Measurements from ENCODE around the gene ABCA8.

The ABCA8 gene

GRCh38 chr17:68853036-68853435 lies 102.2 kb downstream of the ABCA8 start:
- Mint-ChIP-seq H3K4me3 (no peak overlapping the region), H3K9me3 (no peaks in the 10 kb centered on the region), H3K27ac (ENCODE audit: low read depth) (no peak overlapping the region), H3K27me3 (peaks cover 53% of the 10 kb centered on the region), H3K36me3 (ENCODE audit: insufficient read depth) (no peaks in the 10 kb centered on the region), H3K4me1 (no peaks in the 10 kb centered on the region)
- ATAC-seq (replicated peaks; ENCODE audit: extremely low read depth, poor library complexity, severe bottlenecking) (no peak), DNase-seq (ENCODE audit: low spot score in 2 of 2) (no peak)

- no peak for ATAC-seq (replicated peaks; ENCODE audit: extremely low read depth, poor library complexity, severe bottlenecking)
- H3K27me3 Mint-ChIP-seq = peaks cover 42% of the 10 kb centered on the region
- no peaks in the 10 kb centered on the region for H3K9me3 Mint-ChIP-seq
- H3K27ac Mint-ChIP-seq (ENCODE audit: low read depth) = no peak overlapping the region
- no peaks in the 10 kb centered on the region for H3K4me1 Mint-ChIP-seq
- no peak overlapping the region for H3K4me3 Mint-ChIP-seq
- DNase-seq (ENCODE audit: low spot score in 2 of 2) = no peak
- no peaks in the 10 kb centered on the region for H3K36me3 Mint-ChIP-seq (ENCODE audit: insufficient read depth)
These were observed 103.3 kb downstream of the ABCA8 start for GRCh38 chr17:68851890-68852289.

- H3K4me3 Mint-ChIP-seq = no peak overlapping the region
- DNase-seq (ENCODE audit: low spot score in 2 of 2) = no peak
- H3K9me3 Mint-ChIP-seq = no peaks in the 10 kb centered on the region
- H3K4me1 Mint-ChIP-seq = no peaks in the 10 kb centered on the region
- no peak overlapping the region for H3K27ac Mint-ChIP-seq (ENCODE audit: low read depth)
- ATAC-seq (replicated peaks; ENCODE audit: extremely low read depth, poor library complexity, severe bottlenecking) = no peak
- H3K36me3 Mint-ChIP-seq (ENCODE audit: insufficient read depth) = peaks cover 2% of the 10 kb centered on the region
- H3K27me3 Mint-ChIP-seq = peaks cover 33% of the 10 kb centered on the region
These were observed 104.3 kb downstream of the ABCA8 start for GRCh38 chr17:68850749-68851510.

- Mint-ChIP-seq H3K9me3 (no peaks in the 10 kb centered on the region), H3K4me3 (no peak overlapping the region), H3K27me3 (peaks cover 30% of the 10 kb centered on the region), H3K4me1 (no peaks in the 10 kb centered on the region), H3K27ac (ENCODE audit: low read depth) (no peak overlapping the region), H3K36me3 (ENCODE audit: insufficient read depth) (peaks cover 2% of the 10 kb centered on the region)
- DNase-seq (ENCODE audit: low spot score in 2 of 2) (no peak), ATAC-seq (replicated peaks; ENCODE audit: extremely low read depth, poor library complexity, severe bottlenecking) (no peak)
These were observed 105.2 kb downstream of the ABCA8 start for GRCh38 chr17:68849673-68850610.

GRCh38 chr17:68847711-68848110 lies 107.5 kb downstream of the ABCA8 start:
- Mint-ChIP-seq H3K4me1 (no peaks in the 10 kb centered on the region), H3K27me3 (peaks cover 29% of the 10 kb centered on the region), H3K9me3 (no peaks in the 10 kb centered on the region), H3K4me3 (no peak overlapping the region), H3K27ac (ENCODE audit: low read depth) (no peak overlapping the region), H3K36me3 (ENCODE audit: insufficient read depth) (peaks cover 2% of the 10 kb centered on the region)
- ATAC-seq (replicated peaks; ENCODE audit: extremely low read depth, poor library complexity, severe bottlenecking) (no peak), DNase-seq (ENCODE audit: low spot score in 2 of 2) (no peak)

GRCh38 chr17:68843522-68843921 lies 111.7 kb downstream of the ABCA8 start:
- DNase-seq (ENCODE audit: low spot score in 2 of 2) (no peak), ATAC-seq (replicated peaks; ENCODE audit: extremely low read depth, poor library complexity, severe bottlenecking) (no peak)
- Mint-ChIP-seq H3K4me3 (no peak overlapping the region), H3K27ac (ENCODE audit: low read depth) (no peak overlapping the region), H3K36me3 (ENCODE audit: insufficient read depth) (peaks cover 2% of the 10 kb centered on the region), H3K4me1 (no peaks in the 10 kb centered on the region), H3K9me3 (no peaks in the 10 kb centered on the region), H3K27me3 (peaks cover 51% of the 10 kb centered on the region)

- H3K27me3 Mint-ChIP-seq = peaks cover 80% of the 10 kb centered on the region
- no peak for ATAC-seq (replicated peaks; ENCODE audit: extremely low read depth, poor library complexity, severe bottlenecking)
- DNase-seq (ENCODE audit: low spot score in 2 of 2) = no peak
These were observed 115.1 kb downstream of the ABCA8 start for GRCh38 chr17:68840073-68840472.

GRCh38 chr17:68835071-68835470 lies 120.1 kb downstream of the ABCA8 start:
- Mint-ChIP-seq H3K27me3 (peaks cover 81% of the 10 kb centered on the region), H3K27ac (ENCODE audit: low read depth) (no peak overlapping the region), H3K9me3 (peaks cover 4% of the 10 kb centered on the region), H3K4me3 (no peak overlapping the region), H3K4me1 (no peaks in the 10 kb centered on the region), H3K36me3 (ENCODE audit: insufficient read depth) (no peaks in the 10 kb centered on the region)
- DNase-seq (ENCODE audit: low spot score in 2 of 2) = no peak
- no peak for ATAC-seq (replicated peaks; ENCODE audit: extremely low read depth, poor library complexity, severe bottlenecking)

More at GRCh38 chr17:68840073-68840472, 115.1 kb downstream of the ABCA8 start:
- Mint-ChIP-seq H3K9me3 (no peaks in the 10 kb centered on the region), H3K27ac (ENCODE audit: low read depth) (no peak overlapping the region), H3K36me3 (ENCODE audit: insufficient read depth) (no peaks in the 10 kb centered on the region), H3K4me1 (no peaks in the 10 kb centered on the region), H3K4me3 (no peak overlapping the region)

GRCh38 chr17:68834328-68834836 lies 120.8 kb downstream of the ABCA8 start:
- Mint-ChIP-seq H3K27me3 (peaks cover 75% of the 10 kb centered on the region), H3K4me3 (no peak overlapping the region), H3K27ac (ENCODE audit: low read depth) (no peak overlapping the region), H3K4me1 (no peaks in the 10 kb centered on the region), H3K9me3 (peaks cover 4% of the 10 kb centered on the region), H3K36me3 (ENCODE audit: insufficient read depth) (no peaks in the 10 kb centered on the region)
- no peak for ATAC-seq (replicated peaks; ENCODE audit: extremely low read depth, poor library complexity, severe bottlenecking)
- no peak for DNase-seq (ENCODE audit: low spot score in 2 of 2)

GRCh38 chr17:68832109-68832802 lies 122.9 kb downstream of the ABCA8 start:
- Mint-ChIP-seq H3K4me1 (no peaks in the 10 kb centered on the region), H3K27ac (ENCODE audit: low read depth) (no peak overlapping the region), H3K27me3 (peaks cover 65% of the 10 kb centered on the region), H3K36me3 (ENCODE audit: insufficient read depth) (no peaks in the 10 kb centered on the region), H3K4me3 (no peak overlapping the region), H3K9me3 (peaks cover 4% of the 10 kb centered on the region)
- no peak for ATAC-seq (replicated peaks; ENCODE audit: extremely low read depth, poor library complexity, severe bottlenecking)
- no peak for DNase-seq (ENCODE audit: low spot score in 2 of 2)

GRCh38 chr17:68831170-68831569 lies 124.0 kb downstream of the ABCA8 start:
- DNase-seq (ENCODE audit: low spot score in 2 of 2) = no peak
- H3K9me3 Mint-ChIP-seq = peaks cover 4% of the 10 kb centered on the region
- no peak overlapping the region for H3K4me3 Mint-ChIP-seq
- H3K27ac Mint-ChIP-seq (ENCODE audit: low read depth) = no peak overlapping the region
- no peaks in the 10 kb centered on the region for H3K4me1 Mint-ChIP-seq
- no peak for ATAC-seq (replicated peaks; ENCODE audit: extremely low read depth, poor library complexity, severe bottlenecking)
- H3K27me3 Mint-ChIP-seq = peaks cover 54% of the 10 kb centered on the region
- H3K36me3 Mint-ChIP-seq (ENCODE audit: insufficient read depth) = peaks cover 2% of the 10 kb centered on the region

- ATAC-seq (replicated peaks; ENCODE audit: extremely low read depth, poor library complexity, severe bottlenecking) (no peak), DNase-seq (ENCODE audit: low spot score in 2 of 2) (no peak)
- Mint-ChIP-seq H3K4me3 (no peak overlapping the region), H3K4me1 (no peaks in the 10 kb centered on the region), H3K36me3 (ENCODE audit: insufficient read depth) (peaks cover 2% of the 10 kb centered on the region), H3K9me3 (peaks cover 4% of the 10 kb centered on the region), H3K27ac (ENCODE audit: low read depth) (no peak overlapping the region), H3K27me3 (peaks cover 49% of the 10 kb centered on the region)
These were observed 124.9 kb downstream of the ABCA8 start for GRCh38 chr17:68830313-68830712.
